Transverse colon (tissue), 3 donors: ENCODE data around the gene SNX5.

Experiments
- EP300 ChIP-seq: sonication (generic); formaldehyde crosslinking; IDR thresholded peaks from one replicate; pipeline ENCODE4 v1.6.1; 2017; ENCODE audit warnings: antibody characterized with exemption, low read depth
- POLR2A ChIP-seq: fragments of 450-650 bp; IDR thresholded peaks from one replicate; pipeline ENCODE4 v1.6.1; 2016; ENCODE audit warnings: antibody characterized with exemption, mild to moderate bottlenecking, moderate library complexity
- POLR2AphosphoS5 ChIP-seq, 3 donors: sonication (generic); formaldehyde crosslinking; IDR thresholded peaks; one replicate each; pipeline ENCODE4 v1.6.1; 2016; ENCODE audit warnings: antibody characterized with exemption in 3 of 3

GRCh38 chr20:17916433-17916891, 52.1 kb downstream of the SNX5 start:
- TF ChIP-seq POLR2A, result no peak
- TF ChIP-seq POLR2AphosphoS5 (IDR thresholded peaks at IDR 0.05), result no peak
- no peak for TF ChIP-seq EP300
